ENCODE data around the gene MCUR1. TPM values are rescaled to one million over a fixed set of nuclear protein-coding genes. Genes with fewer than 3 reads are reported as not detected.

The MCUR1 gene
- total RNA-seq (2021), result 32.0 and 35.4 TPM in 2 replicates
- long read RNA-seq, full-length matches to known transcripts, result 40 of 57 reads
- long read RNA-seq, partial matches to known transcripts, result 4 of 57 reads
- long read RNA-seq, other reads (novel, unspliced or antisense), result 13 of 57 reads

DNA sequence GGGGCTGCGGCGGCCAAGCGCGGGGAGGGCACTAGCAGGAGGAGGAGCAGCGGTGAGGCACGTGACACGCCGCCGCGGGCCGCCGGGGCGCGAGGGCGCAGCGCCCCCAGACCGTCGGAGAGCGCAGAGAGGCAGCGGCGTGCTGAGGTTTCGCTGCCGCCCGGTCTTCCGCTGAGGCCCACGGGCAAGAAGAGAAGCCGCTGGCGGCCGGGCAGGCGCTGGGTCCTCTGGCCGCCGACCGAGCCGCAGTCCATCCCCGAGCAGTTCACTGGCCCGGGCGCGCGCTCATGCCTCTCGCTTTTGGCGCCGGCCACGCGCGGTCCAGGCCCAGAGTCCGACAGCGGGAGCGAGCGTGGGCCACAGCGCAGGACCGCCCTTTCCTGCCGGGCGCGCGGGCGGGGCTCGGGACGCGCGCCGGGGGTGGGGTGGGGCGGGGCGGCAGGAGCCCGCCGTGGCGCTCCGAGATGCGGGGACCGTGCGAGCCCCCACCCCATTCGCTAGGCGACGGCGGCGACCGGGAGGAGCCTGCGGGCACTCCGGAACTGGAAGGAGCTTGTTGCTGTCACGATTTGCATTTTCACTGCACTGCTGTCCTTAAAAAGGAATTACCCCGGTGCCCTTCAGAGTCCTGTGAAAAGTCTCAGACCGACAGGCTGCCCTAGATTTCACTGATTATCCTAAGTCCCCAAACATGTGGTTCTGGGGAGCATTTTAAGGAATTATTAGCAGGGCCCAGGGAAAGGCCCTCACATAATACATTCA lies at the start of gene MCUR1:
Gene MCUR1, minus strand, starts transcription at position 382 of the 762 bp plus-strand sequence. Its CDS starts 128 bp downstream, at position 254.
- H3K9ac ChIP-seq (ENCODE audit: extremely low read depth, insufficient read length, low read length), result peak within 1 kb of the TSS; percentile 66
- H2AK5ac ChIP-seq (ENCODE audit: insufficient read length, low read length), result no peak within 1 kb of the TSS
- Mint-ChIP-seq H3K9me3 (no peaks in the 10 kb centered on the region), H3K27me3 (ENCODE audit: low read depth) (peaks cover 2% of the 10 kb centered on the region; the same call in 1 of the 2 replicates), H3K36me3 (ENCODE audit: insufficient read depth in 1 of 3, low read depth in 3 of 3) (peaks cover 0 to 2% (median 1%) of the 10 kb centered on the region in 3 experiments; a peak in 2 of 7 replicates), H3K27ac (peak within 1 kb of the TSS; percentile 75 to 93 (median 86); a peak in 5 of 7 replicates), H3K4me1 (peaks cover 32 to 34% of the 10 kb centered on the region in 2 experiments), H3K4me3 (peak within 1 kb of the TSS; percentile 84 to 90)
- H4K20me1 ChIP-seq (ENCODE audit: control insufficient read depth, insufficient read depth, insufficient read length), result no peaks in the 10 kb centered on the region
- H3K4me2 ChIP-seq (ENCODE audit: insufficient read depth, insufficient read length, low read length), result peak within 1 kb of the TSS; percentile 86
- H3K56ac ChIP-seq (ENCODE audit: insufficient read length, low read depth, low read length), result no peak within 1 kb of the TSS
- peak; percentile 86 for DNase-seq
- peaks cover 2% of the 10 kb centered on the region; the same call in 1 of the 2 replicates for H3K4me1 ChIP-seq (ENCODE audit: insufficient read depth, low read length)
- H3K18ac ChIP-seq (ENCODE audit: insufficient read length, low read depth, low read length), result peak within 1 kb of the TSS; percentile 27
- no peak within 1 kb of the TSS for H2BK5ac ChIP-seq (ENCODE audit: insufficient read length, low read length)
- peaks cover 15% of the 10 kb centered on the region; the same call in 1 of the 2 replicates for H3K79me2 ChIP-seq (ENCODE audit: insufficient read depth, low read length)
- H2BK20ac ChIP-seq (ENCODE audit: low read depth, low read length, poor library complexity, severe bottlenecking), result no peak within 1 kb of the TSS
- no peak within 1 kb of the TSS for H3K23ac ChIP-seq (ENCODE audit: insufficient read length, low read depth, low read length)
- H4K5ac ChIP-seq (ENCODE audit: insufficient read length, low read depth, low read length), result no peak within 1 kb of the TSS
- H4K8ac ChIP-seq (replicated peaks; ENCODE audit: insufficient read length, low read depth, low read length), result no peak within 1 kb of the TSS
- H3K27me3 ChIP-seq (ENCODE audit: insufficient read depth, low read length), result no peaks in the 10 kb centered on the region
- no peak within 1 kb of the TSS for H3K27ac ChIP-seq (ENCODE audit: insufficient read length, low read depth, low read length)
- H3T11ph ChIP-seq (ENCODE audit: low read length), result no peak within 1 kb of the TSS
- H2BK15ac ChIP-seq (ENCODE audit: low read depth, low read length), result no peak within 1 kb of the TSS
- peak within 1 kb of the TSS; percentile 23; the same call in 1 of the 2 replicates for H3K14ac ChIP-seq (ENCODE audit: insufficient read depth, low read length)
- H2BK120ac ChIP-seq (ENCODE audit: low read depth, low read length, poor library complexity, severe bottlenecking), result no peak within 1 kb of the TSS
- H2BK12ac ChIP-seq (ENCODE audit: insufficient read length, low read depth, low read length), result no peak within 1 kb of the TSS
- H3K79me1 ChIP-seq (ENCODE audit: insufficient read depth, low read depth, low read length, poor library complexity, severe bottlenecking), result no peaks in the 10 kb centered on the region
- peak within 1 kb of the TSS; percentile 81 for H2AFZ ChIP-seq (ENCODE audit: low read length)
- H4K91ac ChIP-seq (ENCODE audit: insufficient read length, low read depth, low read length), result no peak within 1 kb of the TSS
- H3K4ac ChIP-seq (ENCODE audit: low read depth, low read length), result no peak within 1 kb of the TSS
- no CpG with 5 or more reads among the region's 81 CpGs for WGBS (ENCODE audit: extremely low coverage, insufficient read length, low lambda C conversion rate)
- H3K9me3 ChIP-seq (ENCODE audit: control insufficient read depth, low read depth, low read length), result no peaks in the 10 kb centered on the region
- peak; percentile 36; the same call in 2 of the 3 replicates for TF ChIP-seq CTCF (conservative IDR thresholded peaks at IDR 0.05)
- peaks cover 3% of the 10 kb centered on the region for H3K23me2 ChIP-seq (ENCODE audit: insufficient read length, low read depth, low read length, poor library complexity, severe bottlenecking)
